ENCODE data around the gene HDAC4.

GRCh38 chr2:239383759-239384156 lies 17.1 kb downstream of the HDAC4 start:
- TF ChIP-seq, protein P1, sequence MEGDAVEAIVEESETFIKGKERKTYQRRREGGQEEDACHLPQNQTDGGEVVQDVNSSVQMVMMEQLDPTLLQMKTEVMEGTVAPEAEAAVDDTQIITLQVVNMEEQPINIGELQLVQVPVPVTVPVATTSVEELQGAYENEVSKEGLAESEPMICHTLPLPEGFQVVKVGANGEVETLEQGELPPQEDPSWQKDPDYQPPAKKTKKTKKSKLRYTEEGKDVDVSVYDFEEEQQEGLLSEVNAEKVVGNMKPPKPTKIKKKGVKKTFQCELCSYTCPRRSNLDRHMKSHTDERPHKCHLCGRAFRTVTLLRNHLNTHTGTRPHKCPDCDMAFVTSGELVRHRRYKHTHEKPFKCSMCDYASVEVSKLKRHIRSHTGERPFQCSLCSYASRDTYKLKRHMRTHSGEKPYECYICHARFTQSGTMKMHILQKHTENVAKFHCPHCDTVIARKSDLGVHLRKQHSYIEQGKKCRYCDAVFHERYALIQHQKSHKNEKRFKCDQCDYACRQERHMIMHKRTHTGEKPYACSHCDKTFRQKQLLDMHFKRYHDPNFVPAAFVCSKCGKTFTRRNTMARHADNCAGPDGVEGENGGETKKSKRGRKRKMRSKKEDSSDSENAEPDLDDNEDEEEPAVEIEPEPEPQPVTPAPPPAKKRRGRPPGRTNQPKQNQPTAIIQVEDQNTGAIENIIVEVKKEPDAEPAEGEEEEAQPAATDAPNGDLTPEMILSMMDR (IDR thresholded peaks at IDR 0.05; ENCODE audit: insufficient read depth, low read length, poor library complexity, severe bottlenecking) = no peak
- no peak for TF ChIP-seq EZH2phosphoT487 (conservative IDR thresholded peaks at IDR 0.05; ENCODE audit: low read length)
